Adrenal gland (tissue), 12 donors: ENCODE measurements around the gene PLPPR2. TPM values are rescaled to one million over a fixed set of nuclear protein-coding genes. Genes with fewer than 3 reads are reported as not detected.

Experiments used
- DNase-seq, 7 donors: peaks; one replicate each; pipeline ENCODE4 v3.0.0-alpha.2; 2019 to 2020
- H3K27ac ChIP-seq, 5 donors: fragments of 200-600 bp; sonication (generic) in 4 of 5; 1 replicate in 3 of 5; 2 replicates in 2 of 5; pipeline versions ENCODE4 v1.5.1 to v1.8.0; 2016 to 2020; ENCODE audit warnings: mild to moderate bottlenecking in 1 of 5
- H3K27me3 ChIP-seq: fragments of 200-600 bp; 2 replicates; pipeline ENCODE4 v1.8.0; 2021
- H3K36me3 ChIP-seq, 2 donors: fragments of 200-600 bp; replicated peaks in 1 of 2; 1 replicate in 1 of 2; 2 replicates in 1 of 2; pipeline versions ENCODE4 v1.5.1 to v1.8.0; 2018 to 2022
- H3K4me1 ChIP-seq, 2 donors: fragments of 200-600 bp; replicated peaks in 1 of 2; 1 replicate in 1 of 2; 2 replicates in 1 of 2; pipeline versions ENCODE4 v1.5.1 to v1.8.0; 2018 to 2021
- H3K4me3 ChIP-seq, 4 donors: fragments of 200-600 bp; sonication (generic) in 3 of 4; one replicate each; pipeline ENCODE4 v1.5.1; 2016 to 2018
- H3K9me3 ChIP-seq, 3 donors: fragments of 200-600 bp; sonication (generic) in 1 of 3; replicated peaks in 1 of 3; 1 replicate in 2 of 3; 2 replicates in 1 of 3; pipeline versions ENCODE4 v1.5.1 to v1.8.0; 2016 to 2021
- POLR2A ChIP-seq, 2 donors: fragments of 450-650 bp; IDR thresholded peaks; one replicate each; pipeline ENCODE4 v1.6.1; 2017; ENCODE audit warnings: antibody characterized with exemption in 2 of 2, mild to moderate bottlenecking in 2 of 2, moderate library complexity in 1 of 2
- WGBS, 4 donors: extraction: QIAGEN DNeasy Blood & Tissue Kit in 2 of 4; methylation state at CpG; one replicate each; pipeline versions ENCODE4 v1.1.5 to v1.1.7; 2013 to 2017; 5-methylcytosine and 5-hydroxymethylcytosine counted together
- intact Hi-C, 2 donors: fragments of 100-400 bp; cut with DNase I; formaldehyde crosslinking; loops; one replicate each; pipeline versions ENCODE4 v1.14.1 to v1.15.0; 2022 to 2023
- polyA plus RNA-seq, 3 donors: library from polyadenylated mRNA; stranded (reverse); fragments of 200-250 nt in 2 of 3; fragments of 350-450 nt in 1 of 3; fragmentation: Illumina TruSeq in 1 of 3; extraction: RNeasy Lipid Tissue Mini Kit (QIAGEN cat#74804) in 1 of 3; gene quantifications; one replicate each; pipeline ENCODE4 v1.2.3, GENCODE V29; 2013 to 2014
- total RNA-seq, 9 donors: library from RNA; depleted of rRNA in 4 of 9; stranded (reverse); fragments of >200 nt in 4 of 9; fragments of 120-200 nt in 1 of 9; fragmentation: NEBNext Ultra II Directional in 1 of 9; extraction: Animal tissue kit (Norgen Biotek cat#: 25700) in 1 of 9; gene quantifications; one replicate each; pipeline versions ENCODE4 v1.1.0 to v1.2.4, GENCODE V29; 2013 to 2023
- TF ChIP-seq, protein P1 (sequence below), 6 experiments: fragments of 450-650 bp in 4 of 6; fragments of 200-600 bp in 2 of 6; sonication (generic) in 1 of 6; IDR thresholded peaks; 1 replicate in 5 of 6; 2 replicates in 1 of 6; pipeline versions ENCODE4 v1.5.1 to v1.8.0; 2016 to 2021; ENCODE audit warnings: antibody characterized with exemption in 6 of 6, mild to moderate bottlenecking in 2 of 6, moderate library complexity in 1 of 6
- donor health status: healthy with polysubstance abuse.
- donor health status: Bipolar disorder and iron deficiency.
- donor health status: DM: yes; HTN: yes; CAD: no.
- donor health status: DM: no; HTN: no; CAD: no.
- donor health status: DM: no; HTN: no; CAD: no.
- donor health status: DM: yes; HTN: yes; CAD: no.

The PLPPR2 gene
- total and polyA plus RNA-seq, 12 donors = 8.5 to 57.0 (median 41.3) TPM

DNA sequence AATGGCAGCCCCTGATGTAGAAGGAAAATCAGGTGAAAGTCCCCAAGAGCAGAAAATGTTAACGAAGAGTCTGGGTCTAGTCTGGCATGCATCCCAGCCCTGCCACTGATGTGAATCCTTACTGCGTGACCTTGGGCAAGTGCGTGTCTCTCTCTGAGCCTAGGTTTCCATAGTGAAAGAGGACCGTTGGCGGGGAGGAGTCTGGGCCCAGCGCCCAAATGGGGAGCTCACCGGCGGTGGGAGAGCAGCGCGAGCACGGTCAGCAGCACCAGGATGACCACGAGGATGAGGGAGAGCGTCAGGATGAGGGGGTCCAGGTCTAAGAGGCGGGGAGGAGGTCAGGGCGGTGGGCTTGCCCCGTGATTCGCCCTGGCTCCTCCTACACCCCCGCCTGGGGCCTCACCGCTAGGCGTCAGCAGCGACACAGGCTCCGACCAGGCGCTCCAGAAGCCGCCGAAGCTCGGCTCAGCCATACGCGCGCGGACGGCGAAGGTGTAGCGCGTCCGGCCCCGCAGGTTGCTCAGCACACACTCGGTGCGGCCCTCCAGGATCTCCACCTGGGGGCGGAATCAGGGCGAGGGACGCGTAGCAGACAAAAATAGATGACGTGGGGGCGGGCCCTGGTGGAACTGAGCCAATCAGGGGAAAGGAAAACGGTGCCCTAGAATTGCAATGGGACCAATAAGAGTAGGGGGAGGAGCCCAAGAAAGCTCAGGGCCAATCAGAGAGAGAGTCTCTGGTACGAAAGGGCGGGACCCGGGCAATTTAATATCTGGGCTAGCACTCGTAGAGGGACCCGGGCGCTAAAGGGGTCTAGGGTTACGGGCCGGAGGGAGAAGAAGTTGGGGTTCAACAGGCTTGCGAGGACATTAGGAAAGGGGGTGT lies 25.7 kb downstream of the PLPPR2 start:
- Histone ChIP-seq H3K4me1 (peaks cover 38 to 65% of the 10 kb centered on the region in 2 donors), H3K27me3 (no peaks in the 10 kb centered on the region), H3K36me3 (no peaks in the 10 kb centered on the region), H3K4me3 (peak overlapping the region in 2 of 4 donors; percentile 44 to 68), H3K9me3 (no peaks in the 10 kb centered on the region), H3K27ac (peak overlapping the region; percentile 73 to 97 (median 89))
- peak; percentile 95 to 99 (median 97) for DNase-seq
- WGBS, 4 donors = 1 to 2% (median 1%) methylated on average over 32 to 54 of the region's 54 CpGs
- TF ChIP-seq, protein P1, sequence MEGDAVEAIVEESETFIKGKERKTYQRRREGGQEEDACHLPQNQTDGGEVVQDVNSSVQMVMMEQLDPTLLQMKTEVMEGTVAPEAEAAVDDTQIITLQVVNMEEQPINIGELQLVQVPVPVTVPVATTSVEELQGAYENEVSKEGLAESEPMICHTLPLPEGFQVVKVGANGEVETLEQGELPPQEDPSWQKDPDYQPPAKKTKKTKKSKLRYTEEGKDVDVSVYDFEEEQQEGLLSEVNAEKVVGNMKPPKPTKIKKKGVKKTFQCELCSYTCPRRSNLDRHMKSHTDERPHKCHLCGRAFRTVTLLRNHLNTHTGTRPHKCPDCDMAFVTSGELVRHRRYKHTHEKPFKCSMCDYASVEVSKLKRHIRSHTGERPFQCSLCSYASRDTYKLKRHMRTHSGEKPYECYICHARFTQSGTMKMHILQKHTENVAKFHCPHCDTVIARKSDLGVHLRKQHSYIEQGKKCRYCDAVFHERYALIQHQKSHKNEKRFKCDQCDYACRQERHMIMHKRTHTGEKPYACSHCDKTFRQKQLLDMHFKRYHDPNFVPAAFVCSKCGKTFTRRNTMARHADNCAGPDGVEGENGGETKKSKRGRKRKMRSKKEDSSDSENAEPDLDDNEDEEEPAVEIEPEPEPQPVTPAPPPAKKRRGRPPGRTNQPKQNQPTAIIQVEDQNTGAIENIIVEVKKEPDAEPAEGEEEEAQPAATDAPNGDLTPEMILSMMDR (IDR thresholded peaks at IDR 0.05) = peak; percentile 50 to 83 (median 74)
- TF ChIP-seq POLR2A (IDR thresholded peaks at IDR 0.05) = peak; percentile 85 to 89
- intact Hi-C loops = loop anchor here (5.0 kb wide), 3 partner anchors 51 to 101 kb away; partner anchors contain the start of gene ELAVL3 (in 1 of the 2)

DNA sequence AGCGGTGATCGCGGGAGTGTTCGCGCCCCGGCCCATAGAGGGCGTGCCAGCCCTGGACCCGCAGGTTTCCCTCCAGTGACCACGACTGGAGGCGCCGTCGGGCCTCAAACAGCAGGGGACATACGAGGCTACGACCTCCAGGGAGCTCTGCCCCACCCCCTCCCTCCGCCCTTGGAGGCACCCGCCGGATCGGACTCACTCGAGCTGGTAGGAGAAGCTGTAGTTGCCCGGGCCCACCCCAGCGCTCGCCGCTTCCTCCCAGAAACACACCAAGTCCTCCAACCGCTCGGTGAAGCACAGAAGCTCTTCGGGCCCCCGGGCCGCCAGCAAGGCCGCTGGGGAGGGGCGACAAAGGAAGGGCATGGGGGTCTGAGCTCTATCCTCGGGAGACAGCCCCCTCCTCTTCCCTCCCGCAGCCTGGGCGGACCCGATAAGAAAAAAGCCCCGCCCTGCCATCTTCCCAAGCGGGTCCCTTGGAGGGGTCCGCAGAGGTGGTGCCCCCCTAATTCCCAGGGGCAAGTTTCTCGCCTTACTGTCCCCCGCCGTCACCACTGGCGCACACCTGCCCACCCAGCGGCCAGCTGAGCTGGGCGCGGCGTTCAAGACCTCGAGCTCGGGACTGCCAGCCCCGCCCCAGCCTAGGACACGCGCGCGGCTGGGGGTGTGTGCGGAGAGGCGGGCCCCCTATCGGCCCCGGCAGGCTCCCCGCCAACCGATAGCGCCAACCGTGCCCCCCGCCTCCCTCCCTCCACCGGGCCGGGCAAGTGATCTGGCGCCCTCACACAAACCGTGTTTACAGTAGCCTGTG lies 27.9 kb downstream of the PLPPR2 start:
- peak overlapping the region in 3 of 5 donors; percentile 69 to 83 (median 70) for H3K27ac ChIP-seq
- 0 to 2% (median 1%) methylated on average over 4 to 65 of the region's 65 CpGs for WGBS, 4 donors
- H3K27me3 ChIP-seq = no peaks in the 10 kb centered on the region
- TF ChIP-seq, protein P1 (IDR thresholded peaks at IDR 0.05) = peak; percentile 54 to 74 (median 66)
- TF ChIP-seq POLR2A (IDR thresholded peaks at IDR 0.05) = peak in 1 of 2 donors; percentile 21
- H3K36me3 ChIP-seq = no peaks in the 10 kb centered on the region
- H3K4me3 ChIP-seq = peak overlapping the region in 2 of 4 donors; percentile 47 to 64
- DNase-seq = peak; percentile 63 to 84 (median 75)
- intact Hi-C loops = loop anchor here (5.0 kb wide), 3 partner anchors 49 to 99 kb away; partner anchors contain the start of gene ELAVL3 (in 1 of the 2)
- peaks cover 18 to 43% of the 10 kb centered on the region in 2 donors for H3K4me1 ChIP-seq
- no peaks in the 10 kb centered on the region for H3K9me3 ChIP-seq

DNA sequence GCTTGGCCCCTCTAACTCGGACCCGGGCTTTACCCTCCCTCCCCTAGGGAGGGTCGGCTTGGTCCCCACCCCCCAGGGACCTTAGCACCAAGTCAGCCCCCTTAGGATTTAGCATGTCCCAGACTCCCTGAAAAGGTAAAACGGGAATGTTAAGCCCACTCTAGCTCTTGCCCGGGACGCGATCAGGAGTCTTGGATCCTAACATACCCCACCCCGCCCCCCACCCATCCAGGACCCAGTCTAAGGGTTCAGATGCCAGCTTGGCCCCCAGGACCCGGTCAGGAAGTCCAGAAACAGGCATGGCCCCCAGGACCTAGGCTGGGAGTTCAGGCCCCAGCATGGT lies 28.4 kb downstream of the PLPPR2 start:
- DNase-seq = no peak
- no peak for TF ChIP-seq POLR2A (IDR thresholded peaks at IDR 0.05)
- TF ChIP-seq, protein P1 (IDR thresholded peaks at IDR 0.05) = no peak
- Histone ChIP-seq H3K27me3 (no peaks in the 10 kb centered on the region), H3K36me3 (no peaks in the 10 kb centered on the region), H3K9me3 (no peaks in the 10 kb centered on the region), H3K27ac (peak overlapping the region in 3 of 5 donors; percentile 69 to 83 (median 70)), H3K4me3 (peak overlapping the region in 2 of 4 donors; percentile 47 to 64), H3K4me1 (peaks cover 14 to 37% of the 10 kb centered on the region in 2 donors)
- 0 to 1% (median 1%) methylated on average over 5 to 9 of the region's 9 CpGs; no CpG with 5 or more reads in 1 of the 4 donors for WGBS, 4 donors
- intact Hi-C loops = loop anchor here (5.0 kb wide), 3 partner anchors 49 to 99 kb away; partner anchors contain the start of gene ELAVL3 (in 1 of the 2)

GRCh38 chr19:11384778-11385129 lies 29.5 kb downstream of the PLPPR2 start:
- TF ChIP-seq, protein P1 (IDR thresholded peaks at IDR 0.05) = no peak
- TF ChIP-seq POLR2A (IDR thresholded peaks at IDR 0.05) = no peak
- H3K36me3 ChIP-seq = no peaks in the 10 kb centered on the region
- peak overlapping the region in 1 of 5 donors; percentile 70 for H3K27ac ChIP-seq
- H3K4me1 ChIP-seq = peaks cover 14 to 32% of the 10 kb centered on the region in 2 donors
- H3K4me3 ChIP-seq = no peak overlapping the region
- no peaks in the 10 kb centered on the region for H3K9me3 ChIP-seq
- DNase-seq = no peak
- intact Hi-C loops = loop anchor here (5.0 kb wide), 3 partner anchors 48 to 98 kb away; partner anchors contain the start of gene ELAVL3 (in 1 of the 2)
- 84 to 88% (median 86%) methylated on average over 5 of the region's 5 CpGs for WGBS, 4 donors
- H3K27me3 ChIP-seq = no peaks in the 10 kb centered on the region
